ENCODE data around the gene MRPL19.
"Not testable (repeated sequence)": the region's sequence is repeated elsewhere in the genome, so short reads cannot be mapped to it uniquely, and the experiment has no call there.

MRPL19 gene

GRCh38 chr2:75711590-75711989, 65.0 kb downstream of the MRPL19 start:
- not testable (repeated sequence) for H3K36me3 Mint-ChIP-seq (ENCODE audit: low read depth); H3K27me3 Mint-ChIP-seq (ENCODE audit: low read depth); H3K27ac Mint-ChIP-seq; H3K9me3 Mint-ChIP-seq
- H3K4me3 Mint-ChIP-seq, result peak overlapping the region; percentile 88
- H3K4me1 Mint-ChIP-seq (ENCODE audit: low read depth), result peaks cover 15% of the 10 kb centered on the region

GRCh38 chr2:75716406-75716805, 69.8 kb downstream of the MRPL19 start:
- Mint-ChIP-seq H3K36me3 (ENCODE audit: low read depth) (no peaks in the 10 kb centered on the region), H3K27me3 (ENCODE audit: low read depth) (peaks cover 24% of the 10 kb centered on the region), H3K27ac (no peak overlapping the region), H3K9me3 (no peaks in the 10 kb centered on the region), H3K4me1 (ENCODE audit: low read depth) (no peaks in the 10 kb centered on the region), H3K4me3 (no peak overlapping the region)

- H3K4me1 Mint-ChIP-seq (ENCODE audit: low read depth), result no peaks in the 10 kb centered on the region
- no peaks in the 10 kb centered on the region for H3K9me3 Mint-ChIP-seq
- no peaks in the 10 kb centered on the region for H3K36me3 Mint-ChIP-seq (ENCODE audit: low read depth)
- H3K4me3 Mint-ChIP-seq, result no peak overlapping the region
- H3K27ac Mint-ChIP-seq, result no peak overlapping the region
- H3K27me3 Mint-ChIP-seq (ENCODE audit: low read depth), result peaks cover 44% of the 10 kb centered on the region
Measured at GRCh38 chr2:75719616-75720015, 73.0 kb downstream of the MRPL19 start.

- H3K9me3 Mint-ChIP-seq, result no peaks in the 10 kb centered on the region
- peaks cover 36% of the 10 kb centered on the region for H3K27me3 Mint-ChIP-seq (ENCODE audit: low read depth)
- H3K36me3 Mint-ChIP-seq (ENCODE audit: low read depth), result no peaks in the 10 kb centered on the region
- H3K27ac Mint-ChIP-seq, result no peak overlapping the region
- H3K4me1 Mint-ChIP-seq (ENCODE audit: low read depth), result no peaks in the 10 kb centered on the region
- H3K4me3 Mint-ChIP-seq, result no peak overlapping the region
Measured at GRCh38 chr2:75720525-75720924, 73.9 kb downstream of the MRPL19 start.

GRCh38 chr2:75722687-75723086, 76.1 kb downstream of the MRPL19 start:
- Mint-ChIP-seq H3K27ac (no peak overlapping the region), H3K9me3 (no peaks in the 10 kb centered on the region), H3K27me3 (ENCODE audit: low read depth) (peaks cover 45% of the 10 kb centered on the region), H3K36me3 (ENCODE audit: low read depth) (no peaks in the 10 kb centered on the region), H3K4me1 (ENCODE audit: low read depth) (no peaks in the 10 kb centered on the region), H3K4me3 (no peak overlapping the region)

- H3K36me3 Mint-ChIP-seq (ENCODE audit: low read depth), result no peaks in the 10 kb centered on the region
- no peaks in the 10 kb centered on the region for H3K9me3 Mint-ChIP-seq
- peaks cover 16% of the 10 kb centered on the region for H3K27me3 Mint-ChIP-seq (ENCODE audit: low read depth)
- H3K27ac Mint-ChIP-seq, result no peak overlapping the region
- no peak overlapping the region for H3K4me3 Mint-ChIP-seq
- no peaks in the 10 kb centered on the region for H3K4me1 Mint-ChIP-seq (ENCODE audit: low read depth)
Measured at GRCh38 chr2:75728614-75729419, 82.2 kb downstream of the MRPL19 start.

GRCh38 chr2:75729861-75730260, 83.3 kb downstream of the MRPL19 start:
- Mint-ChIP-seq H3K36me3 (ENCODE audit: low read depth) (no peaks in the 10 kb centered on the region), H3K4me3 (no peak overlapping the region), H3K27me3 (ENCODE audit: low read depth) (peaks cover 14% of the 10 kb centered on the region), H3K9me3 (no peaks in the 10 kb centered on the region), H3K27ac (no peak overlapping the region), H3K4me1 (ENCODE audit: low read depth) (no peaks in the 10 kb centered on the region)

GRCh38 chr2:75736276-75736675, 89.7 kb downstream of the MRPL19 start:
- no peaks in the 10 kb centered on the region for H3K4me1 Mint-ChIP-seq (ENCODE audit: low read depth)
- H3K4me3 Mint-ChIP-seq, result no peak overlapping the region
- peaks cover 4% of the 10 kb centered on the region for H3K9me3 Mint-ChIP-seq
- H3K36me3 Mint-ChIP-seq (ENCODE audit: low read depth), result no peaks in the 10 kb centered on the region
- H3K27ac Mint-ChIP-seq, result no peak overlapping the region
- no peaks in the 10 kb centered on the region for H3K27me3 Mint-ChIP-seq (ENCODE audit: low read depth)

GRCh38 chr2:75737961-75738360, 91.4 kb downstream of the MRPL19 start:
- no peaks in the 10 kb centered on the region for H3K4me1 Mint-ChIP-seq (ENCODE audit: low read depth)
- H3K36me3 Mint-ChIP-seq (ENCODE audit: low read depth), result no peaks in the 10 kb centered on the region
- H3K27ac Mint-ChIP-seq, result no peak overlapping the region
- H3K9me3 Mint-ChIP-seq, result peaks cover 7% of the 10 kb centered on the region
- no peaks in the 10 kb centered on the region for H3K27me3 Mint-ChIP-seq (ENCODE audit: low read depth)
- H3K4me3 Mint-ChIP-seq, result no peak overlapping the region

All from T-helper 1 cell treated with Interleukin-12 subunit alpha and Interleukin-12 subunit beta and Interleukin-4 antibody, amounts not matched to agents 30 μg/mL and 1 μg/mL, for 36 hours (primary cell).